ENCODE measurements around the gene FTH1. TPM values are rescaled to one million over a fixed set of nuclear protein-coding genes. Genes with fewer than 3 reads are reported as not detected.

FTH1 gene
- total RNA-seq, 4 donors from 2014 or later: 1,945 to 2,292 (median 2,070) TPM

DNA sequence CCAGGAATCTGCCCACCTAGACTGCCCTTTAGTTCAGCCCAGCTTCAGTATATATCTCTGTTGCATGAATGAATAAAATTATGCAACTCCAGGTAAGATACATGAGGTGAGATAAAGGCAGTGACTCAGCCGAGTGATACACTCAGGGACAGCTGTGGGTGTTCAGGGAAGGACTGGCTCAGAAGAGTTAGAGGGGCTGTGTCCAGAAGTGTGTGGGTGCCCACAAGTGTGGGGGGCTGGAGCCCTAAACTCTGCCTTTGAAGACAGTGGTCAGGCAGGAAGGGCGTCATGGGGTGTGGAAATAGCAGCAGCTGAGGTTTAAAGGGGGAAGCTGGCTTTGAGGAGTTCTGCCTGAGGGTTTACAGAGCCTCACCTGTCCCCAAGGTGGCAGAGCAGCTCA is 8.3 kb downstream of the FTH1 start:
- Histone ChIP-seq H3K9me3 (no peaks in the 10 kb centered on the region), H3K36me3 (peaks cover 0 to 53% of the 10 kb centered on the region in 2 donors), H3K4me1 (peaks cover 0 to 64% (median 19%) of the 10 kb centered on the region in 3 donors), H3K4me3 (no peak overlapping the region), H3K27ac (peak overlapping the region in 1 of 4 donors; percentile 9), H3K27me3 (peaks cover 19% of the 10 kb centered on the region)
- no peak for ATAC-seq
- 0% methylated on average over 1 of the region's 2 CpGs for WGBS, 2 donors (ENCODE audit: low coverage in 1 of 2)
- no peak for TF ChIP-seq POLR2A (IDR thresholded peaks at IDR 0.05)

DNA sequence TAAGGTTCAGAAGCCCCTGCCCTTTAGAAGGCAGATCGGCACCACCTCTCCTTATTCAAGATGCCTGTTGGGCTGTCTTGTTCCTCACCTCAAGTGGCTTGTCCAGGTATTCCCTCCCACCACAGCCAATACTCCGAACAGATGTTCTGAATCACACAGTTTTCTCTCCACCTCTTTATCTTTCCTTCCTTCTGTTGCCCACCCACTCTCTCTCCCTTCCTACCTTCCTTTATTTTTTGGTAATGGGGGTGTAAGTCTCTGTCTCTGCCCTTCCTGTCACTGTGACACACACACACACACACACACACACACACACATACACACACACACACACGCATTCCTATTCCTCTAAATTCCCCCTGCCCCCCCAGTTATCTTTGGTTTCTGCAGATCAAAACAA is 8.8 kb downstream of the FTH1 start:
- Histone ChIP-seq H3K27me3 (peaks cover 24% of the 10 kb centered on the region), H3K27ac (no peak overlapping the region), H3K36me3 (peaks cover 0 to 47% of the 10 kb centered on the region in 2 donors), H3K9me3 (no peaks in the 10 kb centered on the region), H3K4me3 (no peak overlapping the region), H3K4me1 (peaks cover 0 to 60% (median 17%) of the 10 kb centered on the region in 3 donors)
- no peak for ATAC-seq
- 64% methylated on average over 3 of the region's 3 CpGs; no CpG with 5 or more reads in 1 of the 2 donors for WGBS, 2 donors (ENCODE audit: low coverage in 1 of 2)
- TF ChIP-seq EP300 (IDR thresholded peaks at IDR 0.05) (no peak), POLR2AphosphoS5 (IDR thresholded peaks at IDR 0.05) (no peak), POLR2A (IDR thresholded peaks at IDR 0.05) (no peak)
- TF ChIP-seq, protein P1, sequence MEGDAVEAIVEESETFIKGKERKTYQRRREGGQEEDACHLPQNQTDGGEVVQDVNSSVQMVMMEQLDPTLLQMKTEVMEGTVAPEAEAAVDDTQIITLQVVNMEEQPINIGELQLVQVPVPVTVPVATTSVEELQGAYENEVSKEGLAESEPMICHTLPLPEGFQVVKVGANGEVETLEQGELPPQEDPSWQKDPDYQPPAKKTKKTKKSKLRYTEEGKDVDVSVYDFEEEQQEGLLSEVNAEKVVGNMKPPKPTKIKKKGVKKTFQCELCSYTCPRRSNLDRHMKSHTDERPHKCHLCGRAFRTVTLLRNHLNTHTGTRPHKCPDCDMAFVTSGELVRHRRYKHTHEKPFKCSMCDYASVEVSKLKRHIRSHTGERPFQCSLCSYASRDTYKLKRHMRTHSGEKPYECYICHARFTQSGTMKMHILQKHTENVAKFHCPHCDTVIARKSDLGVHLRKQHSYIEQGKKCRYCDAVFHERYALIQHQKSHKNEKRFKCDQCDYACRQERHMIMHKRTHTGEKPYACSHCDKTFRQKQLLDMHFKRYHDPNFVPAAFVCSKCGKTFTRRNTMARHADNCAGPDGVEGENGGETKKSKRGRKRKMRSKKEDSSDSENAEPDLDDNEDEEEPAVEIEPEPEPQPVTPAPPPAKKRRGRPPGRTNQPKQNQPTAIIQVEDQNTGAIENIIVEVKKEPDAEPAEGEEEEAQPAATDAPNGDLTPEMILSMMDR (IDR thresholded peaks at IDR 0.05): no peak

DNA sequence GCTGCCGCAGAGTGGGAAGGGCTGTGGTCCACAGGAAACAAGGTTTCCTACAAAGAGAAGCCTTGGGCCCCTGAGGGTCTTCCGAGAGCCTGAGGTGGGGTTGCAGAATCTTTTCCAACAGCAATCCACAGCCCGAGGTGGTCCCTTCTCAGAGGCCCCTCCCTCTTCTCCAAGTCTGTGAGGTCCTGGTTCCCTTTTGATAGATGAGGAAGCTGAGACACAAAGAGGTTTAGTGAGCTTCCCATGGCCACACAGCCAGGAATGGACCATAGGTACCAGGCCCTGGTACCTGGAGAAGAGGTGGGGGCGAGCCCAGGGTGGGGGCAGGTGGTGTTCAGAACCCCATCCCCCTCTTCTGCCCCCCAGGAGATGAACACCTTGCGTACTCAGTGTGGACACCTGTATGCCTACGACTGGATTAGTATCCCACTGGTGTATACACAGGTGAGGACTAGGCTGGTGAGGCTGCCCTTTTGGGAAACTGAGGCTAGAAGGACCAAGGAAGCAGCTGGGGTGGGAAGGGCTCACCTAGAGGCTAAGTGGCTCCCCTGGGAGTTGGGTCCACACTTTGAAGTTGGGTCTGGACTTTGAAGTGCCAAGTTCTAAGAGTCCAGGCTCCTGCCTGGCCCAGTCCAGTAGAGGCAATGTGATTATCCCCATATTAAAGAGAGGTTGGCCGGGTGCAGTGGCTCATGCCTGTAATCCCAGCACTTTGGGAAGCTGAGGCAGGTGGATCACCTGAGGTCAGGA is 10.2 kb downstream of the FTH1 start:
- H3K27me3 ChIP-seq: peaks cover 30% of the 10 kb centered on the region
- TF ChIP-seq POLR2AphosphoS5 (IDR thresholded peaks at IDR 0.05) (no peak), EP300 (IDR thresholded peaks at IDR 0.05) (no peak), POLR2A (IDR thresholded peaks at IDR 0.05) (no peak)
- TF ChIP-seq, protein P1 (IDR thresholded peaks at IDR 0.05): no peak
- H3K36me3 ChIP-seq: peaks cover 0 to 38% of the 10 kb centered on the region in 2 donors
- WGBS, 2 donors (ENCODE audit: low coverage in 1 of 2): 75% methylated on average over 4 of the region's 7 CpGs; no CpG with 5 or more reads in 1 of the 2 donors
- no peak for ATAC-seq
- no peak overlapping the region for H3K4me3 ChIP-seq
- H3K27ac ChIP-seq: no peak overlapping the region
- peaks cover 0 to 46% (median 11%) of the 10 kb centered on the region in 3 donors for H3K4me1 ChIP-seq
- H3K9me3 ChIP-seq: no peaks in the 10 kb centered on the region

DNA sequence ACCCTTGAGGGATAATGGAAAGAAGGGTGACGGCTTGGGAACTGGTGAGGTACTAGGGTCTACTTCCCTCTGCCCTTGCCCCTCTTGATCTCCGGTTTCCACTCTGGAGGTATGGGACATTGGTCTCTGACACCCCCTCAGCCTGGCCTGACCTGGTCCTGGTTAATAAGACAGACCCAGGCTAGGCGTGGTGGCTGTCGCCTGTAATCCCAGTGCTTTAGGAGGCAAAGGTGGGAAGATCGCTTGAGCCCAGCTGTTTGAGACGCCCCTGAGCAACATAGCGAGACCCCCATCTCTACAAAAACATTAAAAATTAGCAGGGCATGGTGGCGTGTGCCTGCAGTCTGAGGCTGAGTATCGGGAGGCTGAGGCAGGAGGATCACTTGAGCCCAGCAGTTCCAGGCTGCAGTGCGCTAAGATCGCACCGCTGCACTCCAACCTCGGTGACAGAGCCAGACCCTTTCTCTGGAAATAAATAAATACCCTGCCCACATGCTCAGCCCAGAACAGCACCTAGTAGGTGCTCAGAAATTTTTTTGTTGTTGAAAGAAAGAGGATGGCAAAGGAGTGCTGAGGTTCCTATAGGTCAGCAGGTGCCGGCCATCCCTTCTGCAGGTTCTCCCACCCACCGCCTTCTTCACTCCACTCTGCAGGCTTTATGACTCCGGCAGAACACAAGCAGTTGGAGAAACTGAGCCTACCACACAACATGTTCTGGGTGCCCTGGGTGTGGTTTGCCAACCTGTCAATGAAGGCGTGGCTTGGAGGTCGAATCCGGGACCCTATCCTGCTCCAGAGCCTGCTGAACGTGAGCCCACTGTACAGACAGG is 11.0 kb downstream of the FTH1 start:
- no peaks in the 10 kb centered on the region for H3K9me3 ChIP-seq
- WGBS, 2 donors (ENCODE audit: low coverage in 1 of 2): 91 to 100% methylated on average over 2 to 11 of the region's 20 CpGs
- H3K36me3 ChIP-seq: peaks cover 0 to 38% of the 10 kb centered on the region in 2 donors
- no peak for ATAC-seq
- H3K4me3 ChIP-seq: peak overlapping the region in 1 of 2 donors; percentile 54
- TF ChIP-seq, protein P1 (IDR thresholded peaks at IDR 0.05): no peak
- no peak for TF ChIP-seq POLR2AphosphoS5 (IDR thresholded peaks at IDR 0.05)
- H3K27ac ChIP-seq: peak overlapping the region in 3 of 4 donors; percentile 78 to 83 (median 82)
- peaks cover 36% of the 10 kb centered on the region for H3K27me3 ChIP-seq
- H3K4me1 ChIP-seq: peaks cover 0 to 38% (median 11%) of the 10 kb centered on the region in 3 donors

DNA sequence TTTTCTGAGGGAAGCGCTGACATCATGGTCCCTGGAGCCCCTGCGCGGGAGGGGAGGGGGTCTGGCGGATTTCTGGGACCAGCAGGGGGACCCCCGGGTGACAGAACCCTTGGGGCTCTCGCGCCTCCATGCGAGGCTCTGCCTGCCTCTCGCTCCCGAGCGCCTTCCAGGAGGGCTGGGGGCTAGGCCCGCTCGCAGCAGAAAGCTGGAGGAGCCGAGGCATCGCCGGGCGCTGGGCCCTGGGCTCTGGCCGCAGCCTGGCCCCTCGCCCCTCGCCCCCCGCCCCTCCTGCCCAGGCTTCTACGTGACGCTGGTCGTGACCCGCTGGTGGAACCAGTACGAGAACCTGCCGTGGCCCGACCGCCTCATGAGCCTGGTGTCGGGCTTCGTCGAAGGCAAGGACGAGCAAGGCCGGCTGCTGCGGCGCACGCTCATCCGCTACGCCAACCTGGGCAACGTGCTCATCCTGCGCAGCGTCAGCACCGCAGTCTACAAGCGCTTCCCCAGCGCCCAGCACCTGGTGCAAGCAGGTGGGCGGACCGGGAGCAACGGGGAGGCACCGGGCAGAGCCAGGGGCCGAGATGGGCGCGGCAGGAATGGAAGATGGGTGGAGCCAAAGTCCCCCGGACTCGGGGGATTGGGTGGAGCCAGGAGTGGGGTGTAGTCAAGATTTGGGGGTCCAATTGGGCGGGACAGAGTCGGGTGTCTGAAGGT is 11.9 kb downstream of the FTH1 start:
- 0 to 4% methylated on average over 1 to 23 of the region's 56 CpGs for WGBS, 2 donors (ENCODE audit: low coverage in 1 of 2)

More for the DNA sequence above, 11.9 kb downstream of the FTH1 start:
- H3K4me3 ChIP-seq: peak overlapping the region; percentile 32 to 54
- TF ChIP-seq POLR2AphosphoS5 (IDR thresholded peaks at IDR 0.05) (peak; percentile 8), POLR2A (IDR thresholded peaks at IDR 0.05) (no peak)
- peaks cover 0 to 30% (median 8%) of the 10 kb centered on the region in 3 donors for H3K4me1 ChIP-seq
- H3K36me3 ChIP-seq: peaks cover 0 to 38% of the 10 kb centered on the region in 2 donors
- peak overlapping the region; percentile 3 to 83 (median 80) for H3K27ac ChIP-seq
- ATAC-seq: peak; percentile 52
- peaks cover 36% of the 10 kb centered on the region for H3K27me3 ChIP-seq
- H3K9me3 ChIP-seq: no peaks in the 10 kb centered on the region
